GM23338 (cell line): ENCODE measurements around the gene FGFR3.

Experiments used
- CTCF ChIP-seq, 2 experiments: fragments of 200-600 bp in 1 of 2; sonication (generic) in 1 of 2; conservative IDR thresholded peaks; 2 replicates each; pipeline versions ENCODE4 v1.5.1 to v1.6.1; 2016 to 2017; ENCODE audit warnings: antibody characterized with exemption in 2 of 2, low read depth in 2 of 2, mild to moderate bottlenecking in 2 of 2, moderate library complexity in 1 of 2
- JUNB ChIP-seq: IDR thresholded peaks from one replicate; pipeline ENCODE4 v1.6.1; 2016; ENCODE audit warnings: antibody characterized with exemption; ENCODE audit not compliant: unreplicated experiment
- POLR2AphosphoS5 ChIP-seq: IDR thresholded peaks from 2 replicates; pipeline ENCODE4 v1.6.1; 2016; ENCODE audit warnings: antibody characterized with exemption, low read depth

- no peak for TF ChIP-seq POLR2AphosphoS5
- peak; percentile 38 to 59; a peak in 3 of 4 replicates for TF ChIP-seq CTCF (conservative IDR thresholded peaks at IDR 0.05; ENCODE audit: low read depth in 2 of 2)
- no peak for TF ChIP-seq JUNB
Measured at GRCh38 chr4:1767770-1768366, 25.2 kb upstream of the FGFR3 start.
